Loucy (cell line): ENCODE data around the gene SH3BP4.

Experiments used
- EZH2phosphoT487 ChIP-seq: fragments of 200-600 bp; IDR thresholded peaks from 2 replicates; pipeline ENCODE4 v1.6.1; 2018; ENCODE audit warnings: antibody characterized with exemption, mild to moderate bottlenecking, moderate library complexity, borderline replicate concordance
- TF ChIP-seq, protein P1 (sequence below): fragments of 200-600 bp; sonication (generic); conservative IDR thresholded peaks from 2 replicates; pipeline ENCODE4 v1.5.1; 2014; ENCODE audit warnings: mild to moderate bottlenecking, antibody characterized with exemption, low read length

- TF ChIP-seq, protein P1, sequence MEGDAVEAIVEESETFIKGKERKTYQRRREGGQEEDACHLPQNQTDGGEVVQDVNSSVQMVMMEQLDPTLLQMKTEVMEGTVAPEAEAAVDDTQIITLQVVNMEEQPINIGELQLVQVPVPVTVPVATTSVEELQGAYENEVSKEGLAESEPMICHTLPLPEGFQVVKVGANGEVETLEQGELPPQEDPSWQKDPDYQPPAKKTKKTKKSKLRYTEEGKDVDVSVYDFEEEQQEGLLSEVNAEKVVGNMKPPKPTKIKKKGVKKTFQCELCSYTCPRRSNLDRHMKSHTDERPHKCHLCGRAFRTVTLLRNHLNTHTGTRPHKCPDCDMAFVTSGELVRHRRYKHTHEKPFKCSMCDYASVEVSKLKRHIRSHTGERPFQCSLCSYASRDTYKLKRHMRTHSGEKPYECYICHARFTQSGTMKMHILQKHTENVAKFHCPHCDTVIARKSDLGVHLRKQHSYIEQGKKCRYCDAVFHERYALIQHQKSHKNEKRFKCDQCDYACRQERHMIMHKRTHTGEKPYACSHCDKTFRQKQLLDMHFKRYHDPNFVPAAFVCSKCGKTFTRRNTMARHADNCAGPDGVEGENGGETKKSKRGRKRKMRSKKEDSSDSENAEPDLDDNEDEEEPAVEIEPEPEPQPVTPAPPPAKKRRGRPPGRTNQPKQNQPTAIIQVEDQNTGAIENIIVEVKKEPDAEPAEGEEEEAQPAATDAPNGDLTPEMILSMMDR, result no peak
- TF ChIP-seq EZH2phosphoT487, result no peak
Measured at GRCh38 chr2:235087832-235088495, 136.1 kb downstream of the SH3BP4 start.
